Parathyroid adenoma (tissue), 2 donors: ENCODE measurements around the gene ALOX15B.

Experiments used
- H2AFZ ChIP-seq: fragments of 300-600 bp; sonication (generic); one replicate; pipeline ENCODE4 v1.7.0; 2017; ENCODE audit warnings: antibody characterized with exemption, mild to moderate bottlenecking
- H3K27ac ChIP-seq: fragments of 300-600 bp; sonication (generic); one replicate; pipeline ENCODE4 v1.7.0; 2017
- H3K27me3 ChIP-seq: fragments of 300-600 bp; sonication (generic); one replicate; pipeline ENCODE4 v1.7.0; 2017; ENCODE audit warnings: low read length; ENCODE audit not compliant: control insufficient read depth, insufficient read depth
- H3K36me3 ChIP-seq: fragments of 300-600 bp; sonication (generic); one replicate; pipeline ENCODE4 v1.7.0; 2017; ENCODE audit warnings: low read length; ENCODE audit not compliant: control insufficient read depth, insufficient read depth
- H3K4me1 ChIP-seq: fragments of 300-600 bp; sonication (generic); one replicate; pipeline ENCODE4 v1.7.0; 2017; ENCODE audit warnings: control low read depth
- H3K4me2 ChIP-seq: fragments of 300-600 bp; sonication (generic); one replicate; pipeline ENCODE4 v1.7.0; 2017; ENCODE audit warnings: low read length
- H3K4me3 ChIP-seq: fragments of 300-600 bp; sonication (generic); one replicate; pipeline ENCODE4 v1.7.0; 2017; ENCODE audit warnings: low read depth, low read length
- H3K79me2 ChIP-seq: fragments of 300-600 bp; sonication (generic); one replicate; pipeline ENCODE4 v1.7.0; 2017; ENCODE audit warnings: control low read depth
- H3K9ac ChIP-seq: fragments of 300-600 bp; sonication (generic); one replicate; pipeline ENCODE4 v1.7.0; 2017; ENCODE audit warnings: mild to moderate bottlenecking
- H3K9me3 ChIP-seq: fragments of 300-600 bp; sonication (generic); one replicate; pipeline ENCODE4 v1.7.0; 2017; ENCODE audit warnings: low read length; ENCODE audit not compliant: control insufficient read depth
- CTCF ChIP-seq: fragments of 300-600 bp; sonication (generic); IDR thresholded peaks from one replicate; pipeline ENCODE4 v1.7.0; 2017; ENCODE audit warnings: antibody characterized with exemption, mild to moderate bottlenecking
- donor health status: primary hyperparathyroidism.

ALOX15B gene

GRCh38 chr17:8005967-8006730 is 32.7 kb upstream of the ALOX15B start:
- H3K4me1 ChIP-seq, result no peaks in the 10 kb centered on the region
- no peaks in the 10 kb centered on the region for H3K79me2 ChIP-seq
- no peak overlapping the region for H3K4me3 ChIP-seq
- H3K9me3 ChIP-seq, result no peaks in the 10 kb centered on the region
- no peak overlapping the region for H3K9ac ChIP-seq
- peaks cover 4% of the 10 kb centered on the region for H3K27me3 ChIP-seq
- no peak overlapping the region for H3K4me2 ChIP-seq
- TF ChIP-seq CTCF, result no peak
- no peaks in the 10 kb centered on the region for H3K36me3 ChIP-seq
- no peak overlapping the region for H2AFZ ChIP-seq
- no peak overlapping the region for H3K27ac ChIP-seq

- Histone ChIP-seq H3K4me2 (no peak overlapping the region), H3K27ac (no peak overlapping the region), H3K27me3 (peaks cover 4% of the 10 kb centered on the region), H3K4me1 (no peaks in the 10 kb centered on the region), H3K4me3 (no peak overlapping the region), H3K9ac (no peak overlapping the region), H3K79me2 (no peaks in the 10 kb centered on the region), H3K36me3 (no peaks in the 10 kb centered on the region), H2AFZ (no peak overlapping the region), H3K9me3 (no peaks in the 10 kb centered on the region)
- no peak for TF ChIP-seq CTCF
These were observed 31.8 kb upstream of the ALOX15B start for GRCh38 chr17:8006836-8007680.

GRCh38 chr17:8007836-8008235 is 31.0 kb upstream of the ALOX15B start:
- Histone ChIP-seq H3K9me3 (no peaks in the 10 kb centered on the region), H3K4me3 (no peak overlapping the region)

GRCh38 chr17:8012045-8012580 is 26.7 kb upstream of the ALOX15B start:
- Histone ChIP-seq H3K27me3 (no peaks in the 10 kb centered on the region), H3K4me3 (no peak overlapping the region), H3K4me2 (no peak overlapping the region), H2AFZ (no peak overlapping the region), H3K27ac (no peak overlapping the region), H3K79me2 (no peaks in the 10 kb centered on the region), H3K36me3 (no peaks in the 10 kb centered on the region), H3K9me3 (no peaks in the 10 kb centered on the region), H3K4me1 (peaks cover 6% of the 10 kb centered on the region), H3K9ac (no peak overlapping the region)
- no peak for TF ChIP-seq CTCF

More at GRCh38 chr17:8007836-8008235, 31.0 kb upstream of the ALOX15B start:
- Histone ChIP-seq H3K4me1 (no peaks in the 10 kb centered on the region), H3K4me2 (no peak overlapping the region), H3K27me3 (no peaks in the 10 kb centered on the region), H3K79me2 (no peaks in the 10 kb centered on the region), H2AFZ (no peak overlapping the region), H3K27ac (no peak overlapping the region), H3K9ac (no peak overlapping the region), H3K36me3 (no peaks in the 10 kb centered on the region)
- no peak for TF ChIP-seq CTCF
